HCEC 1CT (cell line): Measurements from ENCODE around the gene SNAPC1.
"Not testable (repeated sequence)": the region's sequence is repeated elsewhere in the genome, so short reads cannot be mapped to it uniquely, and the experiment has no call there.

Source experiments
- DNase-seq: peaks from one replicate; pipeline ENCODE4 v3.0.0-alpha.2; 2017

Gene SNAPC1

GRCh38 chr14:61750708-61751474 lies 11.3 kb upstream of the SNAPC1 start:
- DNase-seq, result peak; percentile 90

- no peak for DNase-seq
Observed at GRCh38 chr14:61751475-61751989, 10.7 kb upstream of the SNAPC1 start.

GRCh38 chr14:61752626-61753025 lies 9.6 kb upstream of the SNAPC1 start:
- DNase-seq, result peak; percentile 55

- DNase-seq, result no peak
Observed at GRCh38 chr14:61753631-61754030, 8.6 kb upstream of the SNAPC1 start.

- no peak for DNase-seq
Observed at GRCh38 chr14:61754627-61755381, 7.4 kb upstream of the SNAPC1 start.

GRCh38 chr14:61755382-61755742 lies 6.9 kb upstream of the SNAPC1 start:
- DNase-seq, result not testable (repeated sequence)

GRCh38 chr14:61756135-61756534 lies 6.1 kb upstream of the SNAPC1 start:
- no peak for DNase-seq

GRCh38 chr14:61759878-61760277 lies 2.3 kb upstream of the SNAPC1 start:
- DNase-seq, result no peak

GRCh38 chr14:61761557-61761956 lies 663 bp upstream of the SNAPC1 start:
- DNase-seq, result no peak

GRCh38 chr14:61764342-61765122 lies 2.3 kb downstream of the SNAPC1 start:
- DNase-seq, result no peak

- no peak for DNase-seq
Observed at GRCh38 chr14:61765225-61765943, 3.2 kb downstream of the SNAPC1 start.

- DNase-seq, result no peak
Observed at GRCh38 chr14:61766151-61766550, 3.9 kb downstream of the SNAPC1 start.

GRCh38 chr14:61768240-61768639 lies 6.0 kb downstream of the SNAPC1 start:
- no peak for DNase-seq

GRCh38 chr14:61769893-61770292 lies 7.7 kb downstream of the SNAPC1 start:
- DNase-seq, result no peak

- DNase-seq, result peak; percentile 30
Observed at GRCh38 chr14:61774861-61775260, 12.6 kb downstream of the SNAPC1 start.

GRCh38 chr14:61780125-61780524 lies 17.9 kb downstream of the SNAPC1 start:
- DNase-seq, result no peak

- DNase-seq, result no peak
Observed at GRCh38 chr14:61797309-61797708, 35.1 kb downstream of the SNAPC1 start.

GRCh38 chr14:61802010-61802568 lies 39.9 kb downstream of the SNAPC1 start:
- DNase-seq, result no peak

- no peak for DNase-seq
Observed at GRCh38 chr14:61803755-61804154, 41.5 kb downstream of the SNAPC1 start.

GRCh38 chr14:61805451-61805850 lies 43.2 kb downstream of the SNAPC1 start:
- DNase-seq, result no peak

GRCh38 chr14:61811882-61812346 lies 49.7 kb downstream of the SNAPC1 start:
- DNase-seq, result no peak
